ENCODE results near the gene NEUROD6. TPM values are rescaled to one million over a fixed set of nuclear protein-coding genes. Genes with fewer than 3 reads are reported as not detected.

The NEUROD6 gene
- total RNA-seq, 1 experiment from 2014 or later: not detected

- CTCF ChIA-PET: no interaction called here
- peaks cover 11% of the 10 kb centered on the region for H3K4me1 Mint-ChIP-seq
- H3K4me3 Mint-ChIP-seq: no peak overlapping the region
- DNase-seq (ENCODE audit: low spot score): no peak
- POLR2A ChIA-PET: no interaction called here
- TF ChIP-seq MLX (CRISPR knock-in tag; IDR thresholded peaks at IDR 0.05): no peak
- TF ChIP-seq ZNF263 (CRISPR knock-in tag; IDR thresholded peaks at IDR 0.05; ENCODE audit: low read depth): no peak
- TF ChIP-seq USF2 (CRISPR knock-in tag; IDR thresholded peaks at IDR 0.05): no peak
- no peak for TF ChIP-seq TEAD1 (CRISPR knock-in tag; IDR thresholded peaks at IDR 0.05)
- no peak for TF ChIP-seq PRDM15 (CRISPR knock-in tag; IDR thresholded peaks at IDR 0.05)
- TF ChIP-seq SMAD3 (CRISPR knock-in tag; IDR thresholded peaks at IDR 0.05; ENCODE audit: borderline replicate concordance): no peak
- no peak for TF ChIP-seq ZNF317 (CRISPR knock-in tag; IDR thresholded peaks at IDR 0.05; ENCODE audit: borderline replicate concordance, low read depth)
- TF ChIP-seq JUN (CRISPR knock-in tag; IDR thresholded peaks at IDR 0.05): no peak
- TF ChIP-seq ERG (CRISPR knock-in tag; IDR thresholded peaks at IDR 0.05): no peak
- TF ChIP-seq ARID4B (CRISPR knock-in tag; IDR thresholded peaks at IDR 0.05; ENCODE audit: borderline replicate concordance): no peak
- no peak for TF ChIP-seq FOXJ3 (CRISPR knock-in tag; IDR thresholded peaks at IDR 0.05; ENCODE audit: borderline replicate concordance)
- TF ChIP-seq ESRRA (CRISPR knock-in tag; IDR thresholded peaks at IDR 0.05; ENCODE audit: borderline replicate concordance): no peak
- TF ChIP-seq ZNF423 (CRISPR knock-in tag; IDR thresholded peaks at IDR 0.05): no peak
- TF ChIP-seq ZNF121 (CRISPR knock-in tag; IDR thresholded peaks at IDR 0.05): no peak
- TF ChIP-seq CTCF (IDR thresholded peaks at IDR 0.05): no peak
- TF ChIP-seq NFYB (CRISPR knock-in tag; conservative IDR thresholded peaks at IDR 0.05; ENCODE audit: low read depth): no peak
- no peaks in the 10 kb centered on the region for H3K9me3 Mint-ChIP-seq
- no peaks in the 10 kb centered on the region; the same call in 1 of the 2 replicates for H3K27me3 Mint-ChIP-seq (ENCODE audit: low read depth)
- H3K36me3 Mint-ChIP-seq: no peaks in the 10 kb centered on the region
- ATAC-seq: no peak
- no peak overlapping the region for H3K27ac Mint-ChIP-seq
Observed at GRCh38 chr7:31314781-31315180, 25.7 kb downstream of the NEUROD6 start.
